GM10266 (cell line): ENCODE measurements around the gene HOXC11.

ENCODE experiments used
- DNase-seq: peaks from one replicate; pipeline ENCODE4 v3.0.0; 2012; ENCODE audit errors: extremely low spot score
- TF ChIP-seq, protein P1 (sequence below): IDR thresholded peaks from 2 replicates; pipeline ENCODE4 v1.5.1; 2012; ENCODE audit warnings: mild to moderate bottlenecking, low read depth; ENCODE audit not compliant: control insufficient read depth, insufficient read depth; ENCODE audit errors: missing control alignments

The HOXC11 gene

DNA sequence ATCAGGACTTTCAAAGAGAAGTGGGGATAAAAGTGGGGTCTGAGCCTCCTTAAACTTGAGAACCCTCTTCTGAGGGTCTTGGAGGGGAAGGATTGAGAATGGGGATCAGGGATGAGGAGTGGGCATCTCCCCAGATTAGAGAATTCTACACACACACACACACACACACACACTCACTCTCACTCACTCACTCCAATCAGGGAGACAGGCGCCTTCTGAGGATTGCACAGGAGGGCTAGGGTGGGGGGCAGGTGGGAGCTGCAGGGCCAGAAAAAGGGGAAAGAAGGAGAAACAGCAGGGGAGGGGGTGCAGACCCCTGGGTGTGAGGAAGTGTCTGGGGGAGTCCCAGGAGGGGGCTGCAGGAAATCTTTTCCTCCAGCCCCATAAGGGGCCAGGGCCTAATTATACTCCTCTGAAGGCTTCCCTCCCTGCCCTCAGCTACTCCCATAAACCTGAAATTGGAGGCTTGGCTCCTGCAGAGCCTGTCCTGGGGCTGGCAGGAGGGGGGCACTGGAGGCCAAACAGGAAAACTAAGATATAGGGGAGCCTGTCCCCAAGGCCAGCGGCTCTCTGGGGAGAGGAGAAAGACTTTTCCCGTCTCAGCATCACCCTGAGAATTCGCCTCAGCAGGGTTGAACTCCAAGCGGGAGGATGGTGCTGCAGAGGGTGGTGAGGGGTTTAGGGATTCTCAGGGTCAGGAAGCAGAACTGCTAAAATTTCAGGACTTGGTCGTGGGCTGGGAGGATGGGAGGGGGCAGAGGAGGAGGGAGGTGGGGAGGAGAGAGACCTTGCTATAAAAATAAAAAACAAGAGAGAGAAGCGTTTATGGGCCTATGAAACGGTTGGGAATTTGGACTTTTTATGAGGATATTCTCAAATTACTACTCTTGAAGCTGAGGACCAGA is 28.6 kb downstream of the HOXC11 start:
- TF ChIP-seq, protein P1, sequence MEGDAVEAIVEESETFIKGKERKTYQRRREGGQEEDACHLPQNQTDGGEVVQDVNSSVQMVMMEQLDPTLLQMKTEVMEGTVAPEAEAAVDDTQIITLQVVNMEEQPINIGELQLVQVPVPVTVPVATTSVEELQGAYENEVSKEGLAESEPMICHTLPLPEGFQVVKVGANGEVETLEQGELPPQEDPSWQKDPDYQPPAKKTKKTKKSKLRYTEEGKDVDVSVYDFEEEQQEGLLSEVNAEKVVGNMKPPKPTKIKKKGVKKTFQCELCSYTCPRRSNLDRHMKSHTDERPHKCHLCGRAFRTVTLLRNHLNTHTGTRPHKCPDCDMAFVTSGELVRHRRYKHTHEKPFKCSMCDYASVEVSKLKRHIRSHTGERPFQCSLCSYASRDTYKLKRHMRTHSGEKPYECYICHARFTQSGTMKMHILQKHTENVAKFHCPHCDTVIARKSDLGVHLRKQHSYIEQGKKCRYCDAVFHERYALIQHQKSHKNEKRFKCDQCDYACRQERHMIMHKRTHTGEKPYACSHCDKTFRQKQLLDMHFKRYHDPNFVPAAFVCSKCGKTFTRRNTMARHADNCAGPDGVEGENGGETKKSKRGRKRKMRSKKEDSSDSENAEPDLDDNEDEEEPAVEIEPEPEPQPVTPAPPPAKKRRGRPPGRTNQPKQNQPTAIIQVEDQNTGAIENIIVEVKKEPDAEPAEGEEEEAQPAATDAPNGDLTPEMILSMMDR: no peak
- no peak for DNase-seq

DNA sequence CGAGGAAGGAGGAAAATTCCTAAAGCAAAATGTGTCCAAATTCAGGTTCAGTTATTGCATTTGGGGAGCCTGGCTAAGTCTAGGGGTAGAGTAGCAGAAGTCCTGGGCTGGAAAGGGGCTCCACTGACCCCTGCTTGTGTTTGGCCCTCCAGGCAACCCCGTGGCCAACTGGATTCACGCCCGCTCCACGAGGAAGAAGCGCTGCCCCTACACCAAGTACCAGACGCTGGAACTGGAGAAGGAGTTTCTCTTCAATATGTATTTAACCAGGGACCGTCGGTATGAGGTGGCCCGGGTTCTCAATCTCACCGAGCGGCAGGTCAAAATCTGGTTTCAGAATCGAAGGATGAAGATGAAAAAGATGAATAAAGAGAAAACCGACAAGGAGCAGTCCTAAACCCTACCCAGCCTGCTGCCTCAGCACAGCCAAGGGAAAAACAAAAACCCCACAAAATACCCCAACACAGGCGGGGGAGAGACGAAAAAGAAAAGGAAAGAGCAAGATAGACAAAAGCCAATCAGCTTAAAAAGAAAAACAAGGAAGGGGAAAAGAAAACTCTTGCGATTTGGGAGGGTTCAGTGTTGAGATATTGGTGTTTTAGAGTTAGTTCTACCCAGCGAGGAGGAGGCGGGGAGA is 29.5 kb downstream of the HOXC11 start:
- TF ChIP-seq, protein P1: no peak
- DNase-seq: no peak

DNA sequence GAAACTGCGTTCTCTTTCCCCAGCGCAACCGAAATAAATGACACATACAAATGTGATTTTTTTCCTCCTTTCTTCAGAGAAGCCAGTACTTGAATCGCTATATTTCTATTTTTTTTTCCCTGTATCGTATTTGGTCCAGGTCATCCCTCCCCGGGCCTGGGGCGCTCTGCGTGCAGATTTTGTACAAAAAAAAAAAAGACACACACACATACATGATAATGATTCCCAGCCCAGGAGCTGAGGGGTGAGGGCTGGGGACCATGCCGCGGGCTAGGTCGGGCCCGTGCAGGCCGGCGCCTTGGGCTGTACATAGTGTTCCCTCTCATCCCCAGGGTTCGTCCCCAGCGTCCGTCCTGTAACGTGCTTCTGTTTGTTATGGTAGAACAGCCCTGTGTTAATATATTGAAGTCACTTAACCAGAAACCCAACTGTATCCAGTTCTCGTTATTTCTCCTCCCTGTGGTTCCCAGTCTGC is 30.0 kb downstream of the HOXC11 start:
- DNase-seq: no peak
- TF ChIP-seq, protein P1: no peak

DNA sequence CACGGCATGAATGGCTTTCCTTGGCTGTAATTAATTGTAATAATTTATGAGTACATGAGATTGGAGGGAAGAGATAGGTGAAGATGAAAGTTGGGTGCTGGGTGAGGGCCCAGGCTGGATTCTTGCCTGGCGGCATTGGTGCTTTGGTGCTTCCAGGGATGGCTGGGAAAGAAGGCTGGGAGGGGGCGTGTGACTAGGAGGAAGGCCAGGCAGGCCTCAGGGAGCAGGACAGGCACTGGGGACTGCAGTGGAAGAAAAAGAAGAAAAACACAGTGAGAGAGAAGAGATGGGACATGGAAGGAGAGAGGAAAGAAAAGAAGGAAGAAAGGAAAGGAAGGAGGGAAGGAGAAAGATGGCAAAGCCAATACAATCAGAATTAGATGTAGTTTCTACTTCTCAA is 30.7 kb downstream of the HOXC11 start:
- TF ChIP-seq, protein P1: no peak
- no peak for DNase-seq

DNA sequence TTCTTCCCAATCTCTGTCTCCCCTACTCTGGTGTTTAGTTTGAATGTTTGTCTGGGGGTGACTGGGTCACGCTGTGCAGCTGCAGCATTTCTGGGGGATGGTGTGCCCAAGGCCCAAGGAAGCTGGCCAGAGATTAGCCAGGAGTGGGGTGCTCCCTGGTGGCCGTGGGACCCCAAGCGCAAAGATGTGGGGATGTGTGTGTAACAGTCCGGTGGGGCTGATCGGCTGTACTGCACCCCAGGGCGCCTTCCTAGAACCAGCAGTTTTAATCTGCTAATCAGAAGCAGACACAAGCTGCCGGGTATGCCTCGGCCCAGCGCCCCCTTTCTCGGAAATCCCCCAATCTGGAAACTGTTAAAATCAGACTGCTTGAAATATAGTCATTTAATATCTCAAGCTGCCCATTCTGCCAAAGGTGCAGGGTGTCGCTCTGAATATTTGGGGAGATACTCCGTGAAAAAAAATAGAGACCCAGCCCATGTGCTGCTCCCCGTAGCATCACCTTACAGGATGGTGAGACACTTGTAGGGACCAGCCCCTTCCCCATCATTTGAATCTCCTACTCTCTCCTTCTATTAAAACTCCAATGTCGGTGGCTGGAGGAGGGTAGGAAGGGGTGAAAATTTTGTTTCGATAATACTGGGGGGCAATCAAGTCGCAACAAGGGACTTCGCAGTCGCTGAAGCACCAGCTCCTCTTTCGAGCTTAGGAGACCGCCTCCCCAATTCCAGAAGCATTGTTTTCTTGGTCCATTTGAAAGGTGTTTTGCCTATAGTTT is 31.3 kb downstream of the HOXC11 start:
- TF ChIP-seq, protein P1: peak; percentile 31

DNA sequence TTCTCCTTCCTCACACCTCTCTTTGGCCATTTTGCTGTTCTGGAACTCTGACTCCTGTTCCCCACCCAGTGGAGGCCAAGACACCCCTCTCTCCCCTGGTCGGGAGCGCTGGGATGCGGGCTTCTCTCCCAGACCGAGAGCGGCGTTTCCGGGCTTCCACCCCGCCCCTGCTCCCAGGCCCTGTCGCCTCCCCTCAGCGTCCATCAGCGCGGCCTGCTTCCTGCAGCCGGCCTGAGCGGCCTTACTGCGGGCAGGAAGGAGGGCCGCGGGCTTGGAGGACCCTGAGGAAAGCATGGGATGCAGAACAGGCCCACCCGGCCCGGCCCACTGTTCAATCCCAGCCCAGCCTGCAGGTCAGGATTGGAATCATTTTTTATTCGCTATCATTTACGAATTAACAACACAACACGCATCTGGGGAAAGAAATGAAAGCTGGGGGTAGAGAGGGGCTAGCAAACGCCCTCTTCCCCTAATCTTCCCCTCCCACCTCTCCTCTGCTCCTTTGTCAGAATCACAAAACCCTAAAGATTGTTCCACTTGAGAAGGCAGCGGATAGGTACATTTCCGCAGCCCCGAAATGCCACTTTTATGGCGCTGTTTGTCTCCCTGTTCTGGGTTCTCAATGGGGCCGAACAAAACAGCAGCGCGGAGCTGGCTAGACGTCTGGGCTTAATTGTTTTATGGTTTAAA is 32.1 kb downstream of the HOXC11 start:
- no peak for DNase-seq
- TF ChIP-seq, protein P1: no peak

More for the DNA sequence above, 31.3 kb downstream of the HOXC11 start:
- no peak for DNase-seq
